ENCODE measurements around the gene SPEG. TPM values are rescaled to one million over a fixed set of nuclear protein-coding genes. Genes with fewer than 3 reads are reported as not detected.

SPEG gene
- total RNA-seq, 1 experiment from 2014 or later = 55.3 TPM

DNA sequence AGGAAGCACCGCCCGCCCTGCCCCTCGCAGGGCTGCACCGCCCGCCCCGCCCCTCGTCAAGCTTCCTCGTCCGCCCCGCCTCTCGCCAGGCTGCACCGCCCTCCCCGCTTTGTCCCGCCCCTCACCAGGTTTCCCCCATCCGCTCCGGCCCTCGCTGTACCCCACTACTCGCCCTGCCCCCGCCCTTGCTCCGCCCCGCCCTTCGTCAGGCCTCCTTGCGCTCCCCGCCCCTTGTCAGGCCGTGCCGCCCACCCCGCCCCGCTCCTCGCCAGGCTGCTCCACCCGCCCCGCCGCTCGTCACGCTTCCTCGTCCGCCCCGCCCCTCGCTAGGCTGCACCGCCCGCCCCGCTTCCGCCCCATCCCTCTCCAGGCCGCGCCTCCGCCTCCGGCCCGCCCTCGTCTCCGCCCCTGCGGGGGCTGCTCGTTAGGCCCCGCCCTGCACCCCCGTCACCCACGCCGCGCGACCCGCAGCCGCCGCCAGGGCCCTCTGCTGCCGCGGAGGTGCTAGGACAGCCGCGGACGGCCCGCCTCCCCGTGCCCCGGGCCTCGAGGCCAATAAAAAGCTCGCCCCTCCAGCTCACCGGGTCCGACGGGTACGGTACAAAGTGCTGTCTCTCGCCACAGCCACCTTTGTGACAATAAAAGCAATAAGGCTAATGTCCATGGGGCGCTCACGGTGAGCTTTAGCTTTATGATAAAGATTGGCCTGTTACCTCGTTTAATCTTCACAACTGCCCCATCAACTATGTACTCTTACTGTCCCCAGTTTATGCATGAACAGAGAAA is 46.3 kb upstream of the SPEG start:
- ATAC-seq (peak; percentile 76), DNase-seq (ENCODE audit: low spot score) (peak; percentile 97)
- peak; percentile 62; the same call in 1 of the 2 replicates for TF ChIP-seq TEAD1 (CRISPR knock-in tag; IDR thresholded peaks at IDR 0.05)
- TF ChIP-seq MAX (CRISPR knock-in tag; IDR thresholded peaks at IDR 0.05) = peak; percentile 43; the same call in 1 of the 2 replicates
- no peak for TF ChIP-seq HMGA2 (CRISPR knock-in tag; IDR thresholded peaks at IDR 0.05)
- no peak for TF ChIP-seq TP53 (CRISPR knock-in tag; IDR thresholded peaks at IDR 0.05)
- peak; percentile 70 for TF ChIP-seq SP1 (CRISPR knock-in tag; conservative IDR thresholded peaks at IDR 0.05)
- TF ChIP-seq ATF1 (CRISPR knock-in tag; IDR thresholded peaks at IDR 0.05) = no peak
- 0 out of 2 replicates have a peak, but pooled peaks have one; percentile 56 for TF ChIP-seq ZNF219 (CRISPR knock-in tag; IDR thresholded peaks at IDR 0.05; ENCODE audit: borderline replicate concordance)
- Mint-ChIP-seq H3K4me3 (peak overlapping the region; percentile 76), H3K9me3 (no peaks in the 10 kb centered on the region), H3K4me1 (peaks cover 7% of the 10 kb centered on the region), H3K36me3 (peaks cover 23% of the 10 kb centered on the region), H3K27me3 (ENCODE audit: low read depth) (0 out of 2 replicates have a peak, but pooled peaks cover 3% of the 10 kb centered on the region), H3K27ac (no peak overlapping the region; the same call in 1 of the 2 replicates)
- POLR2A ChIA-PET = interaction anchor here (0.5 to 1.7 kb wide), 15 partner anchors 10 to 491 kb away, joined by 3 to 6 read pairs (median 4); partner anchors contain the start of genes ABCB6, GLB1L, GMPPA and SPEG
- CTCF ChIA-PET = interaction anchor here (0.5 to 3.9 kb wide), 57 partner anchors 10 to 550 kb away, joined by 3 to 64 read pairs (median 4); partner anchors contain the start of genes ABCB6, CNPPD1, DES and GMPPA

- Mint-ChIP-seq H3K4me1 (peaks cover 7% of the 10 kb centered on the region), H3K27ac (no peak overlapping the region; the same call in 1 of the 2 replicates), H3K36me3 (peaks cover 18% of the 10 kb centered on the region), H3K27me3 (ENCODE audit: low read depth) (peaks cover 6% of the 10 kb centered on the region; the same call in 1 of the 2 replicates), H3K4me3 (peak overlapping the region; percentile 76), H3K9me3 (no peaks in the 10 kb centered on the region)
- ChIA-PET CTCF (interaction anchor here (0.5 to 3.9 kb wide), 26 partner anchors 15 to 254 kb away, joined by 3 to 64 read pairs (median 8); partner anchors contain the start of genes CNPPD1, GMPPA and SPEG), POLR2A (interaction anchor here (0.8 kb wide), 1 partner anchor 64 kb away, joined by 3 read pairs; no protein-coding TSS in a partner anchor)
- ATAC-seq (no peak), DNase-seq (ENCODE audit: low spot score) (no peak)
- TF ChIP-seq TP53 (CRISPR knock-in tag; IDR thresholded peaks at IDR 0.05) = no peak
- TF ChIP-seq, protein P1, sequence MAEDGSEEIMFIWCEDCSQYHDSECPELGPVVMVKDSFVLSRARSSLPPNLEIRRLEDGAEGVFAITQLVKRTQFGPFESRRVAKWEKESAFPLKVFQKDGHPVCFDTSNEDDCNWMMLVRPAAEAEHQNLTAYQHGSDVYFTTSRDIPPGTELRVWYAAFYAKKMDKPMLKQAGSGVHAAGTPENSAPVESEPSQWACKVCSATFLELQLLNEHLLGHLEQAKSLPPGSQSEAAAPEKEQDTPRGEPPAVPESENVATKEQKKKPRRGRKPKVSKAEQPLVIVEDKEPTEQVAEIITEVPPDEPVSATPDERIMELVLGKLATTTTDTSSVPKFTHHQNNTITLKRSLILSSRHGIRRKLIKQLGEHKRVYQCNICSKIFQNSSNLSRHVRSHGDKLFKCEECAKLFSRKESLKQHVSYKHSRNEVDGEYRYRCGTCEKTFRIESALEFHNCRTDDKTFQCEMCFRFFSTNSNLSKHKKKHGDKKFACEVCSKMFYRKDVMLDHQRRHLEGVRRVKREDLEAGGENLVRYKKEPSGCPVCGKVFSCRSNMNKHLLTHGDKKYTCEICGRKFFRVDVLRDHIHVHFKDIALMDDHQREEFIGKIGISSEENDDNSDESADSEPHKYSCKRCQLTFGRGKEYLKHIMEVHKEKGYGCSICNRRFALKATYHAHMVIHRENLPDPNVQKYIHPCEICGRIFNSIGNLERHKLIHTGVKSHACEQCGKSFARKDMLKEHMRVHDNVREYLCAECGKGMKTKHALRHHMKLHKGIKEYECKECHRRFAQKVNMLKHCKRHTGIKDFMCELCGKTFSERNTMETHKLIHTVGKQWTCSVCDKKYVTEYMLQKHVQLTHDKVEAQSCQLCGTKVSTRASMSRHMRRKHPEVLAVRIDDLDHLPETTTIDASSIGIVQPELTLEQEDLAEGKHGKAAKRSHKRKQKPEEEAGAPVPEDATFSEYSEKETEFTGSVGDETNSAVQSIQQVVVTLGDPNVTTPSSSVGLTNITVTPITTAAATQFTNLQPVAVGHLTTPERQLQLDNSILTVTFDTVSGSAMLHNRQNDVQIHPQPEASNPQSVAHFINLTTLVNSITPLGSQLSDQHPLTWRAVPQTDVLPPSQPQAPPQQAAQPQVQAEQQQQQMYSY (CRISPR knock-in tag; IDR thresholded peaks at IDR 0.05) = no peak
- no peak for TF ChIP-seq ATF2 (CRISPR knock-in tag; IDR thresholded peaks at IDR 0.05; ENCODE audit: borderline replicate concordance, low read depth)
- TF ChIP-seq ATF3 (CRISPR knock-in tag; conservative IDR thresholded peaks at IDR 0.05) = no peak
- no peak for TF ChIP-seq ZNF232 (CRISPR knock-in tag; IDR thresholded peaks at IDR 0.05)
Measured at GRCh38 chr2:219388907-219389156, 45.8 kb upstream of the SPEG start.

GRCh38 chr2:219392754-219393153 is 41.9 kb upstream of the SPEG start:
- ATAC-seq (no peak), DNase-seq (ENCODE audit: low spot score) (no peak)
- no peaks in the 10 kb centered on the region for H3K9me3 Mint-ChIP-seq
- H3K27me3 Mint-ChIP-seq (ENCODE audit: low read depth) = peaks cover 9% of the 10 kb centered on the region; the same call in 1 of the 2 replicates
- ChIA-PET POLR2A (no interaction called here), CTCF (interaction anchor here (0.8 to 3.0 kb wide), 4 partner anchors 11 to 117 kb away, joined by 3 to 21 read pairs (median 5); no protein-coding TSS in a partner anchor)
- H3K27ac Mint-ChIP-seq = no peak overlapping the region
- H3K4me1 Mint-ChIP-seq = peaks cover 5% of the 10 kb centered on the region
- H3K4me3 Mint-ChIP-seq = no peak overlapping the region
- no peaks in the 10 kb centered on the region for H3K36me3 Mint-ChIP-seq
- TF ChIP-seq, protein P2, sequence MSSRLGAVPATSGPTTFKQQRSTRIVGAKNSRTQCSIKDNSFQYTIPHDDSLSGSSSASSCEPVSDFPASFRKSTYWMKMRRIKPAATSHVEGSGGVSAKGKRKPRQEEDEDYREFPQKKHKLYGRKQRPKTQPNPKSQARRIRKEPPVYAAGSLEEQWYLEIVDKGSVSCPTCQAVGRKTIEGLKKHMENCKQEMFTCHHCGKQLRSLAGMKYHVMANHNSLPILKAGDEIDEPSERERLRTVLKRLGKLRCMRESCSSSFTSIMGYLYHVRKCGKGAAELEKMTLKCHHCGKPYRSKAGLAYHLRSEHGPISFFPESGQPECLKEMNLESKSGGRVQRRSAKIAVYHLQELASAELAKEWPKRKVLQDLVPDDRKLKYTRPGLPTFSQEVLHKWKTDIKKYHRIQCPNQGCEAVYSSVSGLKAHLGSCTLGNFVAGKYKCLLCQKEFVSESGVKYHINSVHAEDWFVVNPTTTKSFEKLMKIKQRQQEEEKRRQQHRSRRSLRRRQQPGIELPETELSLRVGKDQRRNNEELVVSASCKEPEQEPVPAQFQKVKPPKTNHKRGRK (CRISPR knock-in tag; IDR thresholded peaks at IDR 0.05; ENCODE audit: borderline replicate concordance) = no peak
- TF ChIP-seq ZNF219 (CRISPR knock-in tag; IDR thresholded peaks at IDR 0.05; ENCODE audit: borderline replicate concordance) (no peak), TP53 (CRISPR knock-in tag; IDR thresholded peaks at IDR 0.05) (no peak), FOXJ3 (CRISPR knock-in tag; IDR thresholded peaks at IDR 0.05; ENCODE audit: borderline replicate concordance) (no peak), ZNF138 (CRISPR knock-in tag; conservative IDR thresholded peaks at IDR 0.05) (no peak), NFATC4 (CRISPR knock-in tag; IDR thresholded peaks at IDR 0.05) (no peak), ZNF425 (CRISPR knock-in tag; conservative IDR thresholded peaks at IDR 0.05) (no peak), ATF6 (CRISPR knock-in tag; IDR thresholded peaks at IDR 0.05) (no peak)
